GM23338 (cell line): ENCODE data around the gene HOXB6. TPM values are rescaled to one million over a fixed set of nuclear protein-coding genes. Genes with fewer than 3 reads are reported as not detected.

ENCODE experiments used
- ATAC-seq: fragments of 200-7000 bp; cut with Tn5 transposase; 3 replicates; pipeline ENCODE4 v1.9.1; 2020
- DNase-seq: peaks from one replicate; pipeline ENCODE4 v3.0.0-alpha.2; 2015; ENCODE audit warnings: low spot score
- H2AFZ ChIP-seq: fragments of 200-600 bp; sonication (generic); 2 replicates; pipeline ENCODE4 v1.8.0; 2016; ENCODE audit warnings: antibody characterized with exemption, mild to moderate bottlenecking, moderate library complexity
- H3F3A ChIP-seq: fragments of 200-600 bp; sonication (generic); replicated peaks from 2 replicates; pipeline ENCODE4 v1.8.0; 2017; ENCODE audit warnings: antibody characterized with exemption, mixed run types, low read depth
- H3K27ac ChIP-seq: fragments of 200-600 bp; sonication (generic); 2 replicates; pipeline ENCODE4 v1.6.1; 2016; ENCODE audit warnings: low read depth
- H3K27me3 ChIP-seq: fragments of 200-600 bp; sonication (generic); 2 replicates; pipeline ENCODE4 v1.8.0; 2016; ENCODE audit warnings: mild to moderate bottlenecking, mixed run types, moderate library complexity; ENCODE audit not compliant: insufficient read depth
- H3K36me3 ChIP-seq: fragments of 200-600 bp; sonication (generic); 2 replicates; pipeline ENCODE4 v1.8.0; 2016; ENCODE audit warnings: mild to moderate bottlenecking; ENCODE audit not compliant: insufficient read depth
- H3K4me1 ChIP-seq: fragments of 200-600 bp; sonication (generic); 2 replicates; pipeline ENCODE4 v1.8.0; 2016; ENCODE audit warnings: mild to moderate bottlenecking, moderate library complexity; ENCODE audit not compliant: insufficient read depth
- H3K4me2 ChIP-seq: fragments of 200-600 bp; sonication (generic); 2 replicates; pipeline ENCODE4 v1.7.1; 2017; ENCODE audit warnings: mixed run types
- H3K4me3 ChIP-seq: fragments of 200-600 bp; sonication (generic); 2 replicates; pipeline ENCODE4 v1.6.1; 2016; ENCODE audit warnings: mixed run types
- H3K79me2 ChIP-seq: fragments of 200-600 bp; sonication (generic); replicated peaks from 2 replicates; pipeline ENCODE4 v1.8.0; 2017; ENCODE audit warnings: mild to moderate bottlenecking; ENCODE audit not compliant: insufficient read depth
- H3K9me2 ChIP-seq: fragments of 200-600 bp; sonication (generic); 2 replicates; pipeline ENCODE4 v1.8.0; 2017; ENCODE audit not compliant: insufficient read depth
- H4K20me1 ChIP-seq: fragments of 200-600 bp; sonication (generic); replicated peaks from 2 replicates; pipeline ENCODE4 v1.8.0; 2017; ENCODE audit warnings: mild to moderate bottlenecking; ENCODE audit not compliant: insufficient read depth
- H3K27ac Mint-ChIP-seq: 2 replicates; pipeline ENCODE4 v1.8.0; 2020; ENCODE audit warnings: inconsistent platforms, mild to moderate bottlenecking, moderate library complexity, mixed read lengths
- H3K27me3 Mint-ChIP-seq: 3 replicates; pipeline ENCODE4 v1.8.0; 2022; ENCODE audit warnings: low read depth, mild to moderate bottlenecking, moderate library complexity, mixed read lengths, inconsistent platforms; ENCODE audit not compliant: insufficient read depth, poor library complexity
- H3K36me3 Mint-ChIP-seq: 3 replicates; pipeline ENCODE4 v1.8.0; 2021; ENCODE audit warnings: low read depth, mild to moderate bottlenecking, inconsistent platforms, moderate library complexity, mixed read lengths
- H3K4me1 Mint-ChIP-seq: 3 replicates; pipeline ENCODE4 v1.8.0; 2020; ENCODE audit warnings: mild to moderate bottlenecking, inconsistent platforms, mixed read lengths
- H3K4me3 Mint-ChIP-seq: 3 replicates; pipeline ENCODE4 v1.8.0; 2021; ENCODE audit warnings: moderate library complexity, mild to moderate bottlenecking, inconsistent platforms, mixed read lengths
- H3K9me3 Mint-ChIP-seq: 3 replicates; pipeline ENCODE4 v1.8.0; 2020; ENCODE audit warnings: moderate library complexity, mild to moderate bottlenecking, inconsistent platforms, mixed read lengths
- CREB1 ChIP-seq: fragments of 250-450 bp; sonication (Bioruptor Pico); IDR thresholded peaks from 2 replicates; pipeline ENCODE4 v1.5.0; 2020; ENCODE audit warnings: low read depth, mild to moderate bottlenecking, moderate library complexity
- CTCF ChIP-seq, 2 experiments: fragments of 200-600 bp in 1 of 2; sonication (generic) in 1 of 2; conservative IDR thresholded peaks; 2 replicates each; pipeline versions ENCODE4 v1.5.1 to v1.6.1; 2016 to 2017; ENCODE audit warnings: antibody characterized with exemption in 2 of 2, low read depth in 2 of 2, mild to moderate bottlenecking in 2 of 2, moderate library complexity in 1 of 2
- ETS1 ChIP-seq: IDR thresholded peaks from 2 replicates; pipeline ENCODE4 v1.6.1; 2016; ENCODE audit warnings: antibody characterized with exemption
- EZH2 ChIP-seq: fragments of 200-600 bp; sonication (generic); IDR thresholded peaks from one replicate; pipeline ENCODE4 v1.8.0; 2017; ENCODE audit warnings: antibody characterized with exemption, mild to moderate bottlenecking, low read depth; ENCODE audit not compliant: unreplicated experiment
- EZH2phosphoT487 ChIP-seq: fragments of 200-600 bp; sonication (generic); IDR thresholded peaks from one replicate; pipeline ENCODE4 v1.8.1; 2018; ENCODE audit warnings: antibody characterized with exemption; ENCODE audit not compliant: unreplicated experiment
- JUNB ChIP-seq: IDR thresholded peaks from one replicate; pipeline ENCODE4 v1.6.1; 2016; ENCODE audit warnings: antibody characterized with exemption; ENCODE audit not compliant: unreplicated experiment
- NANOG ChIP-seq: IDR thresholded peaks from 2 replicates; pipeline ENCODE4 v1.6.1; 2016; ENCODE audit warnings: antibody characterized with exemption, borderline replicate concordance
- POLR2AphosphoS5 ChIP-seq: IDR thresholded peaks from 2 replicates; pipeline ENCODE4 v1.6.1; 2016; ENCODE audit warnings: antibody characterized with exemption, low read depth
- REST ChIP-seq: IDR thresholded peaks from one replicate; pipeline ENCODE4 v1.6.1; 2018; ENCODE audit warnings: antibody characterized with exemption; ENCODE audit not compliant: unreplicated experiment
- STAT1 ChIP-seq: IDR thresholded peaks from one replicate; pipeline ENCODE4 v1.6.1; 2016; ENCODE audit warnings: antibody characterized with exemption; ENCODE audit not compliant: unreplicated experiment
- ZNF114 ChIP-seq: fragments of 250-450 bp; sonication (Bioruptor Pico); IDR thresholded peaks from 2 replicates; pipeline ENCODE4 v1.5.0; 2020; ENCODE audit warnings: mild to moderate bottlenecking, moderate library complexity
- ZNF331 ChIP-seq: fragments of 250-450 bp; sonication (Bioruptor Pico); IDR thresholded peaks from 2 replicates; pipeline ENCODE4 v1.5.0; 2020; ENCODE audit warnings: low read depth, mild to moderate bottlenecking, moderate library complexity
- ZNF462 ChIP-seq: fragments of 250-450 bp; sonication (Bioruptor Pico); IDR thresholded peaks from 2 replicates; pipeline ENCODE4 v1.5.0; 2020; ENCODE audit warnings: mild to moderate bottlenecking, moderate library complexity
- polyA plus RNA-seq: library from polyadenylated mRNA; unstranded; fragments of >200 nt; fragmentation: Nextera tagmentation; extraction: Ambion mirVana; gene quantifications from 2 replicates; pipeline ENCODE4 v1.2.1, GENCODE V29; 2016
- total RNA-seq: library from RNA; depleted of rRNA; stranded (reverse); fragments of >200 nt; shearing (Covaris generic); gene quantifications from 2 replicates; pipeline ENCODE4 v1.2.3, GENCODE V29; 2014

HOXB6 gene
- total and polyA plus RNA-seq, 2 experiments from 2014 or later, result not detected

- no peak for TF ChIP-seq ZNF462 (CRISPR knock-in tag)
- no peak for TF ChIP-seq STAT1
- TF ChIP-seq POLR2AphosphoS5, result no peak
- TF ChIP-seq ZNF331, result no peak
These were observed 45.0 kb upstream of the HOXB6 start (continued) for GRCh38 chr17:48649741-48650140.

- Mint-ChIP-seq H3K27me3 (peaks cover 85% of the 10 kb centered on the region), H3K4me1 (peaks cover 11% of the 10 kb centered on the region; the same call in 2 of the 3 replicates), H3K27ac (no peak overlapping the region)
These were observed 43.1 kb upstream of the HOXB6 start for GRCh38 chr17:48647963-48648245.

More at GRCh38 chr17:48647963-48648245, 43.1 kb upstream of the HOXB6 start:
- Histone ChIP-seq H3K9me2 (no peaks in the 10 kb centered on the region), H3K4me3 (peak overlapping the region; percentile 54), H3K36me3 (no peaks in the 10 kb centered on the region; the same call in 1 of the 2 replicates), H4K20me1 (peaks cover 17% of the 10 kb centered on the region; the same call in 1 of the 2 replicates), H2AFZ (no peak overlapping the region), H3K27me3 (peaks cover 99% of the 10 kb centered on the region), H3K4me1 (peaks cover 18% of the 10 kb centered on the region), H3K4me2 (peak overlapping the region; percentile 87), H3F3A (peaks cover 39% of the 10 kb centered on the region), H3K27ac (no peak overlapping the region), H3K79me2 (no peaks in the 10 kb centered on the region)
- Mint-ChIP-seq H3K9me3 (no peaks in the 10 kb centered on the region; the same call in 2 of the 3 replicates), H3K4me3 (peak overlapping the region; percentile 53; the same call in 2 of the 3 replicates), H3K36me3 (no peaks in the 10 kb centered on the region; the same call in 2 of the 3 replicates)
- ATAC-seq (no peak), DNase-seq (no peak)
- TF ChIP-seq CTCF (conservative IDR thresholded peaks at IDR 0.05; ENCODE audit: low read depth in 2 of 2), result no peak
- TF ChIP-seq EZH2, result no peak
- no peak for TF ChIP-seq EZH2phosphoT487
- TF ChIP-seq CREB1 (CRISPR knock-in tag), result no peak
- no peak for TF ChIP-seq POLR2AphosphoS5
- no peak for TF ChIP-seq ZNF114 (CRISPR knock-in tag)
- TF ChIP-seq NANOG, result no peak
- no peak for TF ChIP-seq ZNF331
- no peak for TF ChIP-seq JUNB
- TF ChIP-seq REST, result no peak
- no peak for TF ChIP-seq ETS1
